B cell (primary cell): Measurements from ENCODE around the gene MIS18BP1. TPM values are rescaled to one million over a fixed set of nuclear protein-coding genes. Genes with fewer than 3 reads are reported as not detected.

Experiments used
- ATAC-seq: fragments of 200-7000 bp; cut with Tn5 transposase; one replicate; pipeline ENCODE4 v1.10.0; 2021; ENCODE audit warnings: low read depth, mild to moderate bottlenecking, moderate number of reproducible peaks, moderate library complexity
- CTCF ChIA-PET: fragments of 350-600 bp; sonication (Branson Sonifier 250); formaldehyde crosslinking; loops from one replicate; lab custom pipeline; 2021; ENCODE audit warnings: antibody characterized with exemption, inconsistent platforms; lab: Charles Lee
- POLR2A ChIA-PET: fragments of 350-600 bp; sonication (Branson Sonifier 250); formaldehyde crosslinking; loops from one replicate; lab custom pipeline; 2021; ENCODE audit warnings: antibody characterized with exemption; lab: Charles Lee
- DNase-seq: peaks from one replicate; pipeline ENCODE4 v3.0.0; 2013
- H2AFZ ChIP-seq: 2 replicates; pipeline ENCODE4 v1.6.1; 2012; ENCODE audit warnings: mild to moderate bottlenecking, low read depth, low read length; ENCODE audit not compliant: insufficient read depth, poor library complexity, severe bottlenecking
- H3K27ac ChIP-seq, 2 donors: 1 replicate in 1 of 2; 2 replicates in 1 of 2; pipeline ENCODE4 v1.5.1; 2012 to 2013; ENCODE audit warnings: low read length in 2 of 2, mild to moderate bottlenecking in 2 of 2, moderate library complexity in 1 of 2
- H3K27me3 ChIP-seq, 4 experiments: fragments of 200-600 bp in 1 of 4; sonication (generic) in 1 of 4; replicated peaks in 1 of 4; 1 replicate in 2 of 4; 2 replicates in 2 of 4; pipeline versions ENCODE4 v1.6.1 to v1.7.0; 2013 to 2016; ENCODE audit warnings: low read length in 3 of 4, mild to moderate bottlenecking in 2 of 4, mixed read lengths in 1 of 4, moderate library complexity in 1 of 4; ENCODE audit not compliant: insufficient read depth in 4 of 4, control insufficient read depth in 3 of 4; ENCODE audit errors: control extremely low read depth in 1 of 4
- H3K36me3 ChIP-seq, 2 experiments: replicated peaks in 1 of 2; 1 replicate in 1 of 2; 2 replicates in 1 of 2; pipeline versions ENCODE4 v1.6.1 to v1.7.1; 2013; ENCODE audit warnings: low read length in 1 of 2; ENCODE audit not compliant: insufficient read depth in 2 of 2, control insufficient read depth in 1 of 2; ENCODE audit errors: control extremely low read depth in 1 of 2, extremely low read depth in 1 of 2
- H3K4me1 ChIP-seq, 2 donors: fragments of 200-600 bp in 1 of 2; sonication (generic) in 1 of 2; 1 replicate in 1 of 2; 2 replicates in 1 of 2; pipeline versions ENCODE4 v1.5.1 to v1.6.1; 2013 to 2017; ENCODE audit warnings: low read length in 2 of 2; ENCODE audit not compliant: control insufficient read depth in 2 of 2, insufficient read depth in 2 of 2
- H3K4me2 ChIP-seq: replicated peaks from 2 replicates; pipeline ENCODE3; 2012; ENCODE audit warnings: mild to moderate bottlenecking, low read depth, low read length; ENCODE audit not compliant: poor library complexity, severe bottlenecking
- H3K4me3 ChIP-seq, 5 experiments: fragments of 200-600 bp in 1 of 5; sonication (generic) in 1 of 5; 1 replicate in 3 of 5; 2 replicates in 2 of 5; pipeline versions ENCODE4 v1.5.1 to v1.7.0; 2011 to 2016; ENCODE audit warnings: low read length in 4 of 5, mild to moderate bottlenecking in 4 of 5, low read depth in 2 of 5, control low read depth in 1 of 5, moderate library complexity in 1 of 5; ENCODE audit not compliant: insufficient read depth in 1 of 5; ENCODE audit errors: control extremely low read depth in 1 of 5, extremely low read depth in 1 of 5
- H3K79me2 ChIP-seq: fragments of 200-600 bp; sonication (generic); one replicate; pipeline ENCODE4 v1.6.0; 2016; ENCODE audit warnings: low read length; ENCODE audit not compliant: control insufficient read depth, insufficient read depth
- H3K9ac ChIP-seq: fragments of 200-600 bp; sonication (generic); 2 replicates; pipeline ENCODE4 v1.6.1; 2017; ENCODE audit warnings: mild to moderate bottlenecking, low read length, moderate library complexity
- H3K9me3 ChIP-seq, 3 donors: one replicate each; pipeline versions ENCODE4 v1.6.1 to v1.7.1; 2013; ENCODE audit warnings: low read length in 2 of 3; ENCODE audit not compliant: control insufficient read depth in 2 of 3, insufficient read depth in 1 of 3; ENCODE audit errors: control extremely low read depth in 1 of 3
- H4K20me1 ChIP-seq: 2 replicates; pipeline ENCODE4 v1.6.0; 2012; ENCODE audit warnings: mild to moderate bottlenecking, low read length; ENCODE audit not compliant: insufficient read depth, control insufficient read depth, poor library complexity, severe bottlenecking
- H3K27ac Mint-ChIP-seq: one replicate; pipeline ENCODE4 v1.8.0; 2021; ENCODE audit warnings: mixed read lengths
- H3K27me3 Mint-ChIP-seq: one replicate; pipeline ENCODE4 v1.8.0; 2021; ENCODE audit warnings: mixed read lengths
- H3K4me1 Mint-ChIP-seq: one replicate; pipeline ENCODE4 v1.8.0; 2021; ENCODE audit warnings: mixed read lengths
- H3K4me3 Mint-ChIP-seq: one replicate; pipeline ENCODE4 v1.8.0; 2021; ENCODE audit warnings: mixed read lengths
- H3K9me3 Mint-ChIP-seq: one replicate; pipeline ENCODE4 v1.8.0; 2022; ENCODE audit warnings: mixed read lengths; ENCODE audit not compliant: insufficient read depth
- CTCF ChIP-seq: fragments of 200-600 bp; IDR thresholded peaks from one replicate; pipeline ENCODE4 v1.8.0; 2022; ENCODE audit warnings: antibody characterized with exemption, mild to moderate bottlenecking
- EZH2 ChIP-seq: IDR thresholded peaks from 2 replicates; pipeline ENCODE4 v1.6.1; 2012; ENCODE audit warnings: borderline replicate concordance, low read depth, mild to moderate bottlenecking, moderate library complexity, low read length; ENCODE audit not compliant: insufficient read depth, poor library complexity, severe bottlenecking
- WGBS: methylation state at CpG from one replicate; pipeline ENCODE4 v1.1.5; 2013; ENCODE audit warnings: missing lambda C conversion rate; ENCODE audit not compliant: insufficient coverage; 5-methylcytosine and 5-hydroxymethylcytosine counted together
- intact Hi-C: fragments of 100-400 bp; cut with micrococcal nuclease; formaldehyde crosslinking; loops from one replicate; pipeline ENCODE4 v1.10.0; 2022
- polyA plus RNA-seq: library from polyadenylated mRNA; depleted of rRNA; stranded (reverse); fragments of >200 nt; gene quantifications from 2 replicates; pipeline ENCODE4 v1.2.3, GENCODE V29; 2012
- total RNA-seq, 2 donors: library from RNA; stranded (reverse); fragments of 120-200 nt in 1 of 2; gene quantifications; 1 replicate in 1 of 2; 2 replicates in 1 of 2; pipeline versions ENCODE4 v1.2.3 to v1.2.4, GENCODE V29; 2013 to 2022

Gene MIS18BP1
- total and polyA plus RNA-seq, 2 donors (not counting 1 experiment from before 2014, with no cell fraction given) = 30.0 to 92.5 TPM

GRCh38 chr14:45251912-45252311 lies 1.1 kb downstream of the MIS18BP1 start:
- peaks cover 0 to 16% (median 0%) of the 10 kb centered on the region in 3 donors for H3K9me3 ChIP-seq
- intact Hi-C loops = no loop called here
- H3K27me3 ChIP-seq = no peaks in the 10 kb centered on the region
- peaks cover 14% of the 10 kb centered on the region for H4K20me1 ChIP-seq
- Mint-ChIP-seq H3K27ac (peak overlapping the region; percentile 87), H3K27me3 (no peaks in the 10 kb centered on the region), H3K9me3 (peaks cover 2% of the 10 kb centered on the region), H3K4me1 (peaks cover 35% of the 10 kb centered on the region), H3K4me3 (peak overlapping the region; percentile 90)
- H2AFZ ChIP-seq = no peak overlapping the region
- POLR2A ChIA-PET = interaction anchor here (0.7 to 2.5 kb wide), 4 partner anchors 118 to 355 kb away, joined by 3 to 22 read pairs (median 8); partner anchors contain the start of genes FKBP3, KLHL28 and TOGARAM1
- no CpG with 5 or more reads among the region's 5 CpGs for WGBS
- H3K9ac ChIP-seq = peak overlapping the region; percentile 89
- peak; percentile 85 for DNase-seq
- peak; percentile 46 for ATAC-seq
- CTCF ChIA-PET = interaction anchor here (0.6 to 4.0 kb wide), 4 partner anchors 10 to 299 kb away, joined by 3 to 27 read pairs (median 3); partner anchors contain the start of gene FANCM
- H3K79me2 ChIP-seq = peaks cover 52% of the 10 kb centered on the region
- H3K4me3 ChIP-seq = peak overlapping the region; percentile 85 to 97 (median 94)
- H3K4me2 ChIP-seq = peak overlapping the region; percentile 88
- H3K27ac ChIP-seq = peak overlapping the region; percentile 78 to 86
- TF ChIP-seq EZH2 (no peak), CTCF (no peak)
- no peaks in the 10 kb centered on the region for H3K36me3 ChIP-seq
- H3K4me1 ChIP-seq = peaks cover 29 to 30% of the 10 kb centered on the region in 2 donors

GRCh38 chr14:45249856-45250575 lies 3.0 kb downstream of the MIS18BP1 start:
- TF ChIP-seq EZH2 = no peak
- TF ChIP-seq CTCF = no peak
- no peaks in the 10 kb centered on the region for H3K27me3 Mint-ChIP-seq
- Histone ChIP-seq H3K27me3 (no peaks in the 10 kb centered on the region), H3K4me3 (peak overlapping the region in 3 of 5 experiments; percentile 9 to 30 (median 18)), H3K4me1 (peaks cover 31 to 34% of the 10 kb centered on the region in 2 donors), H3K27ac (peak overlapping the region; percentile 42 to 86), H3K4me2 (peak overlapping the region; percentile 88), H3K9me3 (peaks cover 0 to 13% (median 0%) of the 10 kb centered on the region in 3 donors), H3K79me2 (peaks cover 71% of the 10 kb centered on the region), H3K9ac (no peak overlapping the region), H4K20me1 (peaks cover 29% of the 10 kb centered on the region), H2AFZ (peak overlapping the region; percentile 4), H3K36me3 (peaks cover 0 to under 1% of the 10 kb centered on the region in 2 experiments)
- POLR2A ChIA-PET = no interaction called here
- 0% methylated on average over 1 of the region's 5 CpGs for WGBS
- ATAC-seq = no peak
- peak; percentile 39 for DNase-seq
- intact Hi-C loops = no loop called here
- CTCF ChIA-PET = interaction anchor here (1.4 to 1.9 kb wide), 2 partner anchors 9 to 19 kb away, joined by 4 to 7 read pairs; no protein-coding TSS in a partner anchor
- H3K4me3 Mint-ChIP-seq = peak overlapping the region; percentile 90
- no peaks in the 10 kb centered on the region for H3K9me3 Mint-ChIP-seq
- peaks cover 38% of the 10 kb centered on the region for H3K4me1 Mint-ChIP-seq
- H3K27ac Mint-ChIP-seq = peak overlapping the region; percentile 80
